IPS DF 4.7 (cell line): Measurements from ENCODE around the gene NAV1.
"Not testable (repeated sequence)": the region's sequence is repeated elsewhere in the genome, so short reads cannot be mapped to it uniquely, and the experiment has no call there.

Experiments used
- DNase-seq: peaks from one replicate; pipeline ENCODE4 v3.0.0-alpha.2; 2013; ENCODE audit warnings: low spot score; ENCODE audit errors: extremely low read depth

Gene NAV1, protein sequence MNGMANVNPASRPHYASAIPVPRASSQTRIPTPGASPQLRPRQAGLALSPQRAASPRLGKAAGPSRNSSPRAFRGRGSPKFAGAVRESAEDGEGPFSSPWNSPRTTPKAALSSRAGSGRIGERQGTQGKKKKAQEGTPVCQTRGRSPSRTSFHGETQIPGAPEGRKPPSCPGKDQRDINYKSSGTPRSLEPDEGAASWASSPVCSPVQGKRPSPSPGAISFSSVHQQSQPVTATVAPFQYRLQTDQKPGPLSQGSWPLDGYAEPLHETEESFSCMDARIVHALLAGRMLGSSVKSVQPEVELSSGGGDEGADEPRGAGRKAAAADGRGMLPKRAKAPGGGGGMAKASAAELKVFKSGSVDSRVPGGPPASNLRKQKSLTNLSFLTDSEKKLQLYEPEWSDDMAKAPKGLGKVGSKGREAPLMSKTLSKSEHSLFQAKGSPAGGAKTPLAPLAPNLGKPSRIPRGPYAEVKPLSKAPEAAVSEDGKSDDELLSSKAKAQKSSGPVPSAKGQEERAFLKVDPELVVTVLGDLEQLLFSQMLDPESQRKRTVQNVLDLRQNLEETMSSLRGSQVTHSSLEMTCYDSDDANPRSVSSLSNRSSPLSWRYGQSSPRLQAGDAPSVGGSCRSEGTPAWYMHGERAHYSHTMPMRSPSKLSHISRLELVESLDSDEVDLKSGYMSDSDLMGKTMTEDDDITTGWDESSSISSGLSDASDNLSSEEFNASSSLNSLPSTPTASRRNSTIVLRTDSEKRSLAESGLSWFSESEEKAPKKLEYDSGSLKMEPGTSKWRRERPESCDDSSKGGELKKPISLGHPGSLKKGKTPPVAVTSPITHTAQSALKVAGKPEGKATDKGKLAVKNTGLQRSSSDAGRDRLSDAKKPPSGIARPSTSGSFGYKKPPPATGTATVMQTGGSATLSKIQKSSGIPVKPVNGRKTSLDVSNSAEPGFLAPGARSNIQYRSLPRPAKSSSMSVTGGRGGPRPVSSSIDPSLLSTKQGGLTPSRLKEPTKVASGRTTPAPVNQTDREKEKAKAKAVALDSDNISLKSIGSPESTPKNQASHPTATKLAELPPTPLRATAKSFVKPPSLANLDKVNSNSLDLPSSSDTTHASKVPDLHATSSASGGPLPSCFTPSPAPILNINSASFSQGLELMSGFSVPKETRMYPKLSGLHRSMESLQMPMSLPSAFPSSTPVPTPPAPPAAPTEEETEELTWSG (N-terminal part only)

DNA sequence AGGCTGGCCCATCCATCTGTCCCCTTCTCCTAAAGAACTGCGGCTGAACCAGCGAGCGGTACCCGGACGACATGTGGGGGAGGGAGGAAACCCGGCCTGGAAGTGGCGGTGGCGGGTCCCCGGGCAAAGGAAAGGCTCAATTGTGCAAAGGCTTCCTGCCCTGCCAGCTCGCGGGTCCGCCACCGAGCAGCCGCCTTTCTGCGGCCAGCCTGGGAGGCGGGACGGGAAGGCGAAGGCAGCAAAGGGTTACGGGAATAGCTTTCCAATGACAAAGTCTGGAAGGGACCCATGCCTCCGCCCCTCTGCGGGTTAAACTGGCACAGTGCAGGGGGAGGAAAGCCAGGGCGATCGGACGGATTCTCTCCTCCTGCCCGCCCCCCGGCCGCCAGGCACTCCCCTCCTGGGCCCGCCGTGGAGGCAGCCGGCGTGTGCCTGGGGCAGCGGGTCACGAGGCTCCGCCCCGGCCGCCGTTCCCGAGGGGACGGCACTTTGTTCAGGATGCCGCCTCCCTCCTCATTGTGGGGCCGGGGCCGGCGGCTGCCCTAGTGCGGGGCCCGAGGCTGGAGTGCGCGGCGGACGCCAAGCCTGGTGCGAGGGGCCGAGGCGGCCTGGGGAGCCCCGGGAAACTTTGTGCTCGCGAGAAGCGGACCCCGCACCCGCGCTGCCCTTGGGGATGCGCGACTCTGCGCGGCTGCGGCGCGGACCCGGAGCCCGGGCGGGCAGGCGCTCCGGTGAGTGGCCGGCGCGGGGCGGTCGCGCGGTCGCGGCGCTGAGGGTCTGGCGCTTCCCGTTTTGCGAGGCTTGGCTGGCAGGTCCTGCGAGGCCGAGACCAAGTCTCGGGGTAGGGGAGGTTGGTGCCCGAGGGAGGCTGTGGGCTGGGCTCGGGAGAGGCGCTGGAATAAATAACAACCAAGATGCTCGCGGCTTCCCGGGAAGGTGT lies at the start of gene NAV1:
Gene NAV1, plus strand, starts transcription at position 516 of the 940 bp plus-strand sequence. CDS start 83,758 bp downstream, outside the sequence.
- no peak for DNase-seq

DNA sequence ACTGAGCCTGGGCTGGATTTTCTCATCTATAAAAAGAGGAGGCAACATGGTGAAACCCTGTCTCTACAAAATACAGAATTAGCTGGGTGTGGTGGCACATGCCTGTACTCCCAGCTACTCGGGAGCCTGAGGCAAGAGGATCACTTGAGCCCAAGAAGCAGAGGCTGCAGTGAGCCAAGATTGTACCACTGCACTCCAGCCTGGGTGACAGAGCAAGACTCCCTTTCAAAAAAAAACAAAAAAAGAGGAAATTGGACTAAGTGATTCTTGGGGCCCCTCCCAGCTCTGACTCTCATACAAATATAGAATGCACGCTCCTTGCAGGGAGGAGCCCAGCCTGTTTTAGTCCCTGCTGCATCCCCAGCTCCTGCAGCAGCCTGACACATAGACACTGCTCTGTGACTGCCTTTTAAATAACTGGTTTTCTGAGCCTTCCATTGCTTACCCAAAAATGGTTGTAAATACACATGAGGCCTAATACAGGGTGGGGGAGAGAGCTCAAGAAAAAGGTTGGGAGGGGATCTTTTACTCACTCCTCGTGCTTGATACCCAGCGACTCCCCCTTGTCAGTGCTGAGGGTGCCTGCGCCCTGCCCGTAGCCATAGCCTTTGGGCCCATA lies 49.2 kb upstream of the NAV1 start:
- no peak for DNase-seq

DNA sequence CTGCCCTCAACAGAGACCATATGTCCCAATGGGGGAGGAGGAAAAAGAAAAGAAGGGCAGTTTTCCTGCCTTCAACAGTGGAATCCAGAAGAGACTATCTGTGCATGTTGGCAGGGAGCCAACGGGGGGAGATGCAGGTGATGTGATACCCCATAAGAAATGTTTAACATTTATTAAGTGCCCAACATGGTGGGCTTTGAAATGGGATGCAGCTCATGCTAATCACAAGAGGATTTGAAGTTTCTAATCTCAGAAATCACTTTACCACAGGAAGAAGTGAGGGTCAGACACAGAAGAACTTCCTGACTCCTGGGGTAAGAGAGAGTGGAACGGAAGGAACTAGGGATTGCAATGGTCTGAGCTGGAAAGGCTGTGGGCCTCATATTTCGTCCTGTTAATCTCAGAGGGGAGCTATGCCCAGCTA lies 48.2 kb upstream of the NAV1 start:
- no peak for DNase-seq

DNA sequence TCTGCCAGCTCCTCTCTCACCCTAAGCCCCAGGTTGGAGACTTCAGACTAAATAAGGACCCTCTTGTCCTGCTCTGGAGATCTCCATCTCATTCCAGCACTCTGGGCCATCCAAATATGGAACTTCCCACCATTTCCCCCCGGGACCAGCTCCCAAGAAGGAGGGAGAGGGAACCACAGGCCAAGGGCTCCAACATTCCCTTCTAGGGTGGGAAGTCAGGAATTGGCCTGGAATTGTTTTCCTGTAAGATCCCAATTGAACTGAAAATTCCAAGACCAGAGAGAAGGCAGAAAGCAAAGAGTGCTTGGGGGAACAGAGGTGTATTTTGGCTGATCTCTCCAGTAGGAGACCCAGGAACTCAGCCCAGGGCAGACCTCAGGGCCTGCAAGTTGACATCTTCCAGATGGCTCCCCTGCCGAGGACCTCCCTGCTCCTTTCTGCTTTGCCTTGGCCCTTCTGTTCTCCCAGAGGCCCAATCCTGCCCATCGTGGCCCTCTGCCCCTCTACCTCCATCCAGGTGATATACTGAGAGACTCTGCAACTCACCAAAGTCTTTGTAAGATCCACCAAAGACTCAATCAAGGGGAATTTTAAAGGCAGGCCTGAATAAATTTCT lies 46.9 kb upstream of the NAV1 start:
- DNase-seq: no peak

DNA sequence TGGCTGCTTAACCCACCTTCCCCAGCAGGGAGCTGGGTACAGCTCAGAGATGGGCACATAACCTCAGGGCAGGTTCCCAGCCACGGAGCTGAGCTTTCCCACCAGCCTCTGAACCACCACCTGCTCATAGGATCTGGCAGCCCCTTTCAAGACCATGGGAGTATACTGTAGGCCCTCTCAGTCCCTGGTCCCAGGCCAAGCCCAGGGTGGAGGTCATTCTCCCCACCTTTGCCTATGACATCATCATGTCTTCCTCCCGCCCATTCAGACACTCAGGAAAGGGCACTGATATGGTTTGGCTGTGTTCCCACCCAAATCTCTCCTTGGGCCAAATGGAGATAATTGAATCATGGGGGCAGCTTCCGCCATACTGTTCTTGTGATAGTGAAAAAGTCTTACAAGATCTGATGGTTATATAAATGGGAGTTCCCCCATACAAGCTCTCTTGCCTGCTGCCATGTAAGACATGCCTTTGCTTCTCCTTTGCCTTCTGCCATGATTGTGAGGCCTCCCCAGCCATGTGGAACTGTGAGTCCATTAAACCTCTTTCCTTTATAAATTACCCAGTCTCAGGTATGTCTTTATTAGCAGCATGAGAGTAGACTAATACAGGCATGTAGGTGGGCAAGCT lies 45.8 kb upstream of the NAV1 start:
- DNase-seq: not testable (repeated sequence)

DNA sequence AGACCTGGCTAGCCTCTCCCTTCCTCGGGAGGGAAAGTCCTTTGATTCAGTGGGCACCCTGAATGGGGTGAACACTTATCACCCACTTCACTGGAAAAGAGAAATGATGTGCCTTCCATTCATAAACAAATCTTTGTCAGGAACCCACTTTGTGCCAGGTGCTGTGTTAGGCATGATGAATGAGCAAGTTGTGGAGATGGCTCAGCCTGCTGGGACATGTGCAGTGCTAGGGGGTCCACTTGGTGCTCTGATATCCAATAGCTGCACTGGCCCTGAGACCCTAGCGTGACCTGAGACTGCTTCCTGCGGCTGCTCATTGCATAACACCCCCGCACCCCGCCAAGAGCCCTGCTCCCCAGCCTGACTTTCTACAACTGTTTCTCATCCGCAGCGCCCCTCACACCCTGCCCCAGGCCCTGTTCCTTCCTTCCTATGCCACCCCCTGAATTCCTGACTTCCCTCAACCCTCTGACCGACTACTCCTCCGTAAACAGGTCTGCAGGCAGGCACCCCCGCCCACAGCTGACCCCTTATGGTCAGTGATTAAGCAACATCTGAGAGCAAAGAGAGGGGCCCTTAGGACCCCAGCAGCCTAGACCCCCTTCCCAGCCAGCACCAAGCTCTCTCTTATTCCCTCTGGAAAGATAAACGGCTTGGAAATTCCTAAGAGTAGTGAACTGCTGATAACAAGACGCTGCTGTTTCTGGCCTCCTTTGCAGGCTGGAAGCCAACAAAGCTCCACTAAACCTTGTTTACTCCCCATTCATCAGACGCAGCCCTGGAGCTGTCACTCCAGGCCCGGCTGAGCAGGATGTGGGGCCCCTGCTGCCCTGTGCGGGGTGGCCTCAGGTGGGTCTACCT lies 44.9 kb upstream of the NAV1 start:
- DNase-seq: no peak

DNA sequence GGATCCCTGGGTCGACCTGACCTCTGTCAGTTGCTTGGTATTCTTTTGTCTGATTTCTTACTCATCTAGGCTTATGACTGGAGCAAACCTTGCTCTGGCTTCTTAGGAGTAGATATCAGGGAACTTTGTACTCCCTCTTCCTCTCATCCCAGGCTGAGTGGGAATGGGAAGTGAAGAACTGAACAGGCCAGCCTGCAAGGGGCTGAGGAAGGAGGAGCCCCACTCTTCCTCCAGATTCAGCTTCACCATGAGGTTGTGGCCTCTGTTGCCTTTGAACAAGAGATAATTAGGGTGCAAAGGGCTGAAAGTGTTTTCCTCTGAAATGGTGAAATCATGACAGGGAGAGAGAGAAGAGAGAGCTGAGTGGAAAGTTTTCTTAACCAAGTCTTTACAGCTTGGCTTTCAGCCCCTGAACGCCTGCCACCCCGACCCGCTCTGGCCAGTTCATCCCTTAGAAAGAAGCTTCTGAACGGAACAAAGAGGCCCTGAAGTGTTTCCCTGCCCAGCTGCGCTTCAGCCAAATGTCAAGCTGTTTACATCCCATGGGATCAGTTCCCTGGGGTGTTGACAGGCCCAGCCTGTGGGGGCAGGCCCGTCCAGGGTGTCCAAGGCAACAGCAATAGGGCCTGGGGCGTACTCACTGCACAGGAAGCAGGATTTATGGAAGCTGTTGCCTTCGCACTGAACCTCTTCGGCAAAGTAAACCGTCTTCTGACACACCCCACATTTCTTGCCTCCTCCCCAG lies 43.2 kb upstream of the NAV1 start:
- DNase-seq: no peak

DNA sequence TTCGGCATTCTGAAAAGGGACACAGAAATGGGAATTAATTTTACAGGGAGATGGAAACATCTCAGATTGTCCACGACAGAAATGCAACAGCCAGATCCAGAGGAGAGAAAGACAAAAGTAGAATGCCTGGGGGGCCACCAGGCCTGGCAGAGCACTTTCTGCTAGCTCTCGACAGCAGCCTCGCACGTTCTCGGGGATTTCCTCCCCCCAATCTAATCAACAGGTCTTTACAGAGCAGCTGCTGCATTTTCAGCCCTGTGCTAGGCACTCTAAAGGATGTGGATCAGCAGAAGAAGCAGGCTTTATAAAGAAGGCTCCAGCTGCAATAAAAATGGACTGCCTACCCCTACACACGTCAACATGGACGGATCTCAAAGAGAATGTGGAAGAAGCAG lies 42.6 kb upstream of the NAV1 start:
- no peak for DNase-seq

DNA sequence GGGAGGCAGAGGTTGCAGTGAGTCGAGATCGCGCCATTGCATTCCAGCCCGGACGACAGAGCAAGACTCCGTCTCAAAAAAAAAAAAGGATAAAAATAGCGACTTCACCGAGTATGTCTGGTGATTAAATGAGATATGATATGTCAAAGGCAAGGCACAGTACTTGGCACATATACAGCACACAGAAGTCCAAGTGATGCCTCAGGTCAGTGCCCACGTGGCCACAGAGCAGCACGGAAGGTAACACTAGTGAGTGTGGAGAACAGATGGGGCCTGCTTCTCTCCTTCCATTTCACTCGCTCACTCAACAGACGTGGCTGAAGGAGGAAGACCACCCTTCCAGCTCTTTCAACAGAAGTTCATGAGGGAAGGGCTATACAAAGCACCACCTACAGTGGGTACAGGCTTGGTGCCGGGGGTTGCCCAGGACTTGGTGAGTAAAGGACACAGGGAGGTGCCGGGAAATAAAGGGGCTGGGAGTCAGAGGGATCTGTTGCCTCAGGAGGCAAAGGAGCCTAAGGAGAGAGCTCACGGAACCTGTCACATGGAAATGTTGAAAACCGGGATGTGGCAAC lies 40.9 kb upstream of the NAV1 start:
- no peak for DNase-seq

DNA sequence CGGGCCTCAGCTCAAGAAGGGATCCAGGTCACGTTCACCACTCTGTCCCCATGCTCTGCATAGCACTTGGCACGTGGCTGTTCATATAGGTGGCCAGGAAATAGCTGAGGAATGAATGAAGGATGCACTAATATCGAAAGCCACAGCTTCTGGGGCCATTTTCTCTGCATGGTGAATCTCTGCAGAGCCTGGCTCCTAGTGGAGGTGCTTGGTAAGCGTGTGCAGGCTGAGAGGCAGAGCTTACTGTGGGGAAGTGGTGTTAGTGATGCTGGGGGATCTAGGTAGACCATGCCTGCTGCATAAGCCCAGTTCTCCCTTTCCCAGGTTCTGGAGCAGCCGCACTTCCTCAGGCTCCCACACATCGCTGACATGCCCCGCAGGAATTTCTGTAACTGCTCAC lies 40.3 kb upstream of the NAV1 start:
- no peak for DNase-seq

DNA sequence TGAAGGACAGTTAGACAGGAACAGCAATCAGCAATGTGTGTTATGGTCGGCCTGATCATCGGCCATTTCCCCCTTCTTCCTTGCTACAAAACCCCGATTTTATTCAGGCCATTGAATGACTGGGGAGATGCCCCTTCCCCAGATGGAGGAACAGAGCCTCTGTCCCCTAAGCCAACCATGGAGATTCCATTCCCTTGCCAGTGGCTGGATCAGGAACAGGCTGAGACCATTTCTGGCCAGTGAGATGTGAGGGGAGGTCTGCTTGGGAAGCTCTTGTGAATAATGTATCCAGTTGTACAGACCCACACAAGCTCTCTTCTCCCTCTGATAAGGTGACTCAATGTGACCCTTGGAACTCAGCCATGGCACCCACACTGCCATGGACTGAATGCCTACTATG lies 39.7 kb upstream of the NAV1 start:
- no peak for DNase-seq

DNA sequence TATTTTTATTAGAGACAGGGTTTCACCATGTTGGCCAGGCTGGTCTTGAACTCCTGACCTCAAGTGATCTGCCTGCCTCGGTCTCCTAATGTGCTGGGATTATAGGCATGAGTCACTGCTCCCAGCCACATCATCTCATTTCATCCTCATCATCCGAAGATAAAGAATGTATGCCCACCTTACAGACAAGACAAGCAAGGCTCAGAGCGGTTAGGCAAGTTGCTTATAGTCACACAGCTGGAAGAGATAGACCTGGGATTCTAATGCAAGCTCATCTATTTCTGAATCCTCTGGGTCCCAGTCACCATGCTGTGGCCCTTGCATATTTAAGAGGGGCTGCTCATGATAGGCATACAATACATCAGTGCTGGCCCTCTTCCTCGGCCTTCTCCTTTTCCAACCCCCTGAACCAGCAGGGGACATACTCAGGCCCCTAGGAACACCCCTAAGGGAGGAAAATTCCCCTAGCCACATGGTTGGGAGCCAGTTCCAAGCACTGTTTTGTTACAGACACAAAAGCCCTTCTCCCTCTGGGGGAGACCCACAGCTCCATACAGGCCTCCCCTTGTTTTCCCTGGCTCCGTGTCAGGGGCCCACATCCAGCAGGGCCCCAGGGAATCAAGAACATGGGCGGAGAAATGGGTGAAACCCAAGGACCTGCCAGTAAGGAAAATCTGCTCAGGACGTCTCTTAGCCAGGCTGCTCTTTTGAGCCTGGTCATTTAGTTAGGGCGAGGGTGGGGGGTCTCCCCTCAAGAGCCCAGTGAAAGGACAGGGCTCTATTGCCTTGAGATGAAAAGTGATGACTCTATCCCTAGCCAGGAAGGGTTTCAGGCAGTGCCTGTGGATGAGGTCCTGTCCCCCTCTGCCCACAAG lies 38.9 kb upstream of the NAV1 start:
- no peak for DNase-seq

DNA sequence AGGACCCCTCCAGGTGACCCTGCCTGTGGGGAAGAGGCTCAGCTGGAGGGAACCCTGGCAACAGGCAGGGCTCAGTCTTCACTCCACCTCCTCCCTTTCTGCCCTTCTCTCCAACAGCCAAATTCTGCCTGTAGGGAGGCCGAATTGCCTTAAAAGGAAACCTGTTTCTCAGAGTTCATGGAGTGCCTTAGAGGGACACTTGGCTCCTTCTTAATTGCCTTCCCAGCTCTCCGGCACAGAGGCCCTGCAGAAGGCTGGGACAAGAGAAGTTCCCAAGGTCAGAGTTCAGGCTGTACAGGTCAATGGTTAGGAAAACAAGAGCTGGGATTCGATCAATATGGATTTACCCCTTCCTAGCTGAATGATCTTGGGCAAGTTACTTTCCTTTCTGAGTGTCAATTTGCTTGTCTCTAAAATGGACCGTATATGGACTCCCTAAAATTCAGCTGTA lies 38.2 kb upstream of the NAV1 start:
- DNase-seq: no peak

DNA sequence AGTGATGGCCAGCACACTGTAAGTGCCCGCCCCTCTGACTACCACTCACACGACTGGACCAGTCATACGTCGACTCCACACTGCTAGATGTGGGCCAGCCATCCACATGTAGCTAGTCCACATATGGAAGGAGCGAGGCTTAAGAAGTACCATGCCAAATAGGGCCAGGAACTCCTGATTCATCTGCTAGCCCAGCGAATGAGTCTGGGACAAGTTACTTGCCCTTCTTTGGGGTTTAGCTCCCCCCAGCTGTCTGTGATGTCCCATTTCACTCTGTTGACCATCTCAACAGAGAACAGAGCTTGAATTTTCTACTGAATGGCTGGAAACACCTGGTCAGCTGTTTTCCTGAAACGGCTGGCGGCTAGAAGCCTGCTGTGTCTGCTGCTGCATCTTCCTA lies 37.8 kb upstream of the NAV1 start:
- DNase-seq: no peak

DNA sequence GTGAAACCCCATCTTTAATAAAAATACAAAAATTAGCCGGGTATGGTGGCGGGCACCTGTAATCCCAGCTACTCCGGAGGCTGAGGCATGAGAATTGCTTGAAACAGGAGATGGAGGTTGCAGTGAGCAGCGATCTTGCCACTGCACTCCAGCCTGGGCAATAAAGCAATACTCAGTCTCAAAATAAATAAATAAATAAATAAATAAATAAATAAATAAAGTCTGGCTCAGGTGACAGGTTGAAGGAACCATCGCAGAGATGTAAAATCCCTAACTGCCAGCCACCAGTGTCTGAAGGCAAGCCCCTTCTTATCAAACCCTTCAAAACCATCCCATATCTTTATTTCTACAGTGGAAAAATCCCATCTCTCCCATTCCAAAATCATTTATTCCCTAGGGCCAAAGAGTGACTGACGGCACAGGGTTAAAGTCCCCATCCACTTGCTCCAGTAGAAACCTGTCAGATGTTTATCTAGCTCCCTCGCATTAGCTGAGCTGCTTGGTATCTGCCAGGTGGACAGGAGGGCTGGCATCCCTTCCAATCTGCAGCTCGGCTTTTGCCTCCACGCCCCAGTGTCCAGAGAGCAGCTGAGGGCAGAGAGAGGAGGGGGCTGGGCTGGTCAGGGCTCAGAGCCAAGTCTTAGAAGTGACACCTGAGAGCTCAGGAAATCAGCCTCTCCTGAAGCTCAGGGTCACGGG lies 37.0 kb upstream of the NAV1 start:
- DNase-seq: no peak

DNA sequence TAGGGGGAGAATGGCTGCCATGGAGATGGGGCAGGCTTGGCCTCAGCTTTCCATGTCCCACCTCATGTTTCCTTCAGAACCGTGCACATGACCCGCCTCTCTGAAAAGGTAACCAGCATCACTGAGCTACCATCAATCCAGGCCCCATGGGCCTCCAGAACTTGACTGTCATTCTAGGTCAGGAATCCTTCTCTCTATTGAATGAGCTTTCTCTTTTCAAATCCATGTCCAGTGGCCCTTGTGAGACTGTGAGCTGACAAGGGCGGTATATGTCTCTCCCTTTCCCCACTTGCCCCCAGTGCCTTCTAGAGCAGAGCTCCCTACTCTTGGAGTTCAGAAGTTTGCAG lies 36.4 kb upstream of the NAV1 start:
- no peak for DNase-seq
